Caki2 (cell line): ENCODE data around the gene CTNS. TPM values are rescaled to one million over a fixed set of nuclear protein-coding genes. Genes with fewer than 3 reads are reported as not detected.
A peak's percentile ranks its signal among the peaks of the same experiment; 100 is the strongest.

Experiments used
- DNase-seq: peaks from one replicate; pipeline ENCODE4 v3.0.0-alpha.2; 2015; ENCODE audit warnings: low read depth
- in situ Hi-C: cut with HindIII; loops from 2 replicates; pipeline ENCODE4 v1.10.0; 2016; ENCODE audit warnings: low sequenced_read_pairs, low pct_unique_long_range_greater_than_20kb, mixed read lengths
- total RNA-seq: library from RNA; depleted of rRNA; stranded (reverse); fragments of >200 nt; shearing (Covaris generic); gene quantifications from 2 replicates; pipeline ENCODE4 v1.2.3, GENCODE V29; 2014; ENCODE audit warnings: low replicate concordance

CTNS gene
- total RNA-seq, 1 experiment from 2014 or later, result 7.1 TPM

GRCh38 chr17:3655766-3656165 lies 19.2 kb downstream of the CTNS start:
- no peak for DNase-seq
- in situ Hi-C loops, result no loop called here

- in situ Hi-C loops, result no loop called here
- no peak for DNase-seq
Observed at GRCh38 chr17:3656353-3656752, 19.8 kb downstream of the CTNS start.

DNA sequence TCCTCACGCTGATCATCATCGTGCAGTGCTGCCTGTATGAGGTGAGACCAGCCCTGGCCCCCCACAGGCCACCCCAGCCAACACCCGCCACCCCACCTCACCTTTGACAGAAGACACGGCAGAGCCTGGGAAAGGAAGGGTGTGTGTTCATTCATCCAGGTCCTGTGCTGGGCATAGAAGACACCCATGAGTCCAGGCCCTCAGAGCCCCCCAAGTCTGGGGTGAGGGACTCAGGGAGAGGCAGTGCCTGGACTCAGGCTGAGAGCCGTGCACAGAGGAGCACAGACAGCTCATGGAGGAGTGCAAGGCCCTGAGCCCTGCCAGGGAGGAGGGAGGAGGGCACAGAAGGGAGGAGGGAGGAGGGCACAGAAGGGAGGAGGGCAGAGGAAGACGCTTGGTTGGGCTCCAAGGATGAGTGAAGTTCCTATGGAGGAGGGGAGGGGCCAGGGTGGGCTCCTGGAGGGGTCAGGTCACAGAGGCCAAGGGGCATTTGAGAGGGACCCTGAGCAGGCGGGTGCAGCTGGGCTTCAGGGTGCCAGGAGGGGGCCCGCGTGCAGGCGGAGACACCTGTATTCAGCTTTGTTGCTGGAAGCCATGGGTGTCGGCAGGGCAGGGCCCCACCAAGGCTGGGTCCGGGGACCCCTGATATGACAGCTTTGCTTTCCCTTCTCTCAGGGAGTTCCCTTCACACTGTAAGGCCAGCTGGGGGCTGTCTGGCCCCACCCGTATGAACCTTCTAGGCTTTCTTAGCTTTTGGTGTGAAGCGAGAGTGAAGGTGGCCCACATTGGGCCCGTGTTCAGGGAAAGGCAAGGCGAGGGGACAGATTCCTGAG lies 20.4 kb downstream of the CTNS start:
- DNase-seq, result no peak
- in situ Hi-C loops, result no loop called here

DNA sequence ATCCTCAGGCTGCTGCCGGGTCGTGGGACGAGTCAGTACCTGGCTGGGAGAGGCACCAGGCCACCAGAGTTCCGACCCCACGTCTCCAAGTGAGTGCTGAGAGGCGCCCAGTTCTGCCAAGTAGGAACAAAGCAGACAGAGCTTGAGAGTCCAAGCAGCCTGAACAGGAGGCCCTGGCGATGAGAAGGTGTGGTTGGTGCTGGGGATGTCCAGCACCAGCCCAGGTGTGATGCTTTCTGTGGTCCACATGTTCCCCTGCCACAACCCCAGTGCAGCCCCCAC lies 21.0 kb downstream of the CTNS start:
- in situ Hi-C loops, result no loop called here
- no peak for DNase-seq

DNA sequence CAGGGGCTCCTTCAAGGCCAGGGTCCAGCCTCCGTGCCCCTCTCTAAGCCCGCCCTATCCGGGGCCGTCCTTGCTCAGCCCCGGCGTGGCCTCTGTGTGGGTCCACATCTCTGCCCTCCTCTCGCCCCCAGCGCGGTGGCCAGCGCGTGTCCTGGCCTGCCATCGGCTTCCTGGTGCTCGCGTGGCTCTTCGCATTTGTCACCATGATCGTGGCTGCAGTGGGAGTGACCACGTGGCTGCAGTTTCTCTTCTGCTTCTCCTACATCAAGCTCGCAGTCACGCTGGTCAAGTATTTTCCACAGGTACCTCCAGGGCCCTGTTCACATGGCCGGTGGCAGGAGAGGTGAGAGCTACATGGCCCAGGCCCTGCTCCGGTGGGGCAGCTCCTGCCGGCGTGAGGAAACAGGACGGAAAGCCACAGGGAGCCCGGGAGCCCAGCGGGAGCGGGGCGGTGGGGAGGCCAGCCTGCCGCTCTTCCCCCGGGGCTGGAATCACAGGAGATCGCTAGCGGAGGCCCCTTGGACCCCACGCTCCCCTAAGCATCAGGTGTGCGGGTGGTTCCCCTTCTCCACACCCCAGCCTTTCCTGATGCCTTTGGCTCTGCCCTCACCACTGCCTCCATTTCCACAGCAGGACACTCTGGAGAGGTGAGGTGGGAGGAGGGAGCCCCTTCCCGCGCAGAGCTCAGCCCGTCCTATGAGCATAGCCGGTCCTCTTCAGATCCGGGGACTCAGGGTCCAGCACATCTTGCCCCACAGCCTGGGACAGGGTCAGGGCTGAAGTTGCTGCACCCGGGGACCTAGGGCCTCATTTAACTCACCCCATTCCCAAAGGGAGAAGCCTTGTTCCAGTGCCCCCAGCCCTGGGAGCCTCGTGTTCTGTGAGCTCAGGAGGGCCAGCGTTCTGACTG lies 21.6 kb downstream of the CTNS start:
- DNase-seq, result no peak
- in situ Hi-C loops, result no loop called here

GRCh38 chr17:3658784-3659449 lies 22.4 kb downstream of the CTNS start:
- in situ Hi-C loops, result no loop called here
- no peak for DNase-seq

GRCh38 chr17:3659541-3660111 lies 23.1 kb downstream of the CTNS start:
- peak; percentile 45 for DNase-seq
- in situ Hi-C loops, result no loop called here

DNA sequence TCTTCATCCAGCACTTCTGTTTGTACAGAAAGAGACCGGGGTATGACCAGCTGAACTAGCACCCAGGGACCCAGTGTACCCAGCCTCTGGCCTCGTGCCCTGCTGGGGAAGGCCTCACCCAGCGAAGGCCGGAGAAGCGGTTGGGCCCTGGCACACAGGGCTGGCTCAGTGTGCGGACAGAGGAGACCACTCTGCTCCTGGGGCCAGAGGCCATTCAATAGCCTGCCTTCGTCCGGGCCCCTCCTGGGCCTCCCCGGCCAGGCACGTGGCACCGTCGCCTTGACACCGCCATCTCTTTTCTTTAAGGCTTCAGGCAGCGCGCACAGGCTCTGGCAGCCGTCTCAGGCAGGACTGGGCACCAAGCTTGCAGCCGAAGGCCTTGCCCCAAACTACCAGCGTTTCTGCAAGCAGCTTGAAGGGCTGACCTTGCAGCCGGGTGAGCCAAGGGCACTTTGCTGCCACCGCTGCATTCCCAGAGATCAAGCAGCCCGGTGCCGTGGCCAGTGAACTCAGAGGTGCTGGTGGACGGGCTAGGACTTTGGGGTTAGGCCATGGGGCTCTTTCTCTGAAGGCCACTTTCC lies 23.8 kb downstream of the CTNS start:
- DNase-seq, result no peak
- in situ Hi-C loops, result no loop called here

DNA sequence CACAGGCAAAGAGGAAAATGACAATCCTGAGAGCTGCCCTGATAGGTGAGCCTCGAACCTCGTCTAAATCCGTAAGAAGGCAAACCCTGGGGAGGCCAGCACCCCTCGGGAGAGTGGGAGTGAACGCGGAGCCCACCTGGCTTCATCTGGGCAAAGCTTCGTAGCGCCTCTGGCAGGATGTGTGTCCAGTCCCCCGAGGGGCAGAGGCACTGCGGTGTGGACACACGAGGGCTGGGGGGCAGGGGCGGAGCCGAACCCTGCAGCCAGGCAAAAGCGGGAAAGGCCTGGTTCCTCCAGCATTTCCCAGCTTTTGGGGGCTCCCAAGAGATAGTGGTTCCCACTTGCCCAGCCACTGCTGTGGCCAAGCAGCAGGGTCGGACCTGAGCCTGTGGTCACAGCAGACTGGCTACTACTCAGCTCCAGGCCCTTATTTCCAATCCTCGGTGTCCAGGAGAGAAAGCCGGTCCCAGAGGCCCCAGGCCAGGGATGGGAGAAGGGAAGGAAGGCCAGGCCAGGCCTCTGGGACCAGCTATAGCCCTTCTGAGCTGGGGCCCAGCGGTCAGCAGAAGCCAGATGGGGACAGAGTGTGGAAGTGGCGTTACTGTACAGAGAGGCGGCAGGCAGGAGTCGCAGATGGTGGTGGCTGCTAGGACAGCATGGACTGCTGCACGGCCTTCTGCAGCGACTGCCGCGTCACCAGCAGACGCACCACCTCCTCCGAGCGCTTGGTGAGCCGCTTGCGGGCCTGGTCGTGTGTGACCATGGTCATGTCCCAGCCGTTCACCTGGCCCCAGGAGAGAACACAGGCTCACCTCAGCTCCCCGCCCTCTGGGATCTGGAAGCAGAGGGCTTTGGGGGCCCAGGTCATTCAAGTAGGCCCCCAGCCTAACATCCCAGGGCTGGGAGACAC lies 26.8 kb downstream of the CTNS start:
- no peak for DNase-seq
- in situ Hi-C loops, result no loop called here

DNA sequence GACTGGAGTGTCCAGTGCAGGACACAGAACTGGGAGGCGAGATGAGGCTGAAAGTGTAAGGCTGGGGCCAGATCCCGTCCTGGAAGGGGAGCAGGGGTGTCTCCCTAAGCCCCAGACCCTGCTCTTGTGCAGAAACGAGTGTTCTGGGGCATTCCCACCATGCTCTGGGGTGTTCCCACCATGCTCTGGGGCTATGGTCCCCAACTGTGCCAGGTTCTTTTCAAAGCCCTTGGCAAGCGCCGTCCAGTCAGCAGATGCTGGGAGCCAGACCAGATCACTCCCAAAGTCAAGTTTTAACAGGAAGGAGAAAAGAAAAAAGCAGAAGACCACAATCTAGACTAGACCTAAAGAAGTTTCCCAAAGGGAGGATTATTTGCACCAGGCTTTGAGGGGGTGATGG lies 29.3 kb downstream of the CTNS start:
- in situ Hi-C loops, result no loop called here
- DNase-seq, result no peak

DNA sequence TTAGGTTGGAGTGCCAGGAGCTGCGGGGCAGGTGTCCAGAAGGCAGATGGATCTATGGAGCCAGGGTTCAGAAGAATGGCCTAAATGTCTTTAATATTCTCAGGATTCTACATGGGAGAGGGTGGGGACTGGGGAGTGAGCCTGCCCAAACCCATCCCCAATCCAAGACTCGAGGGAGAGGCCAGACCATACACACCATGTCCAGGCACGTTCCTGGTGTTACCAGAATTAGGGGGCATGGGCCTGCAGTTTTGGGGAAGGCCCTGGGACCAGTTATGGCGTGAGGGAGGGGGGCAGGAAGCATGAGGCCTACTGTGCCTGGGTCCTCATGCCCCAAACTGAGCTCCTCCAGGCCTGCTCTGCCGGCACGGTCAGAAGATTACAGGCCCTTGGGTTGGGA lies 30.0 kb downstream of the CTNS start:
- in situ Hi-C loops, result no loop called here

DNA sequence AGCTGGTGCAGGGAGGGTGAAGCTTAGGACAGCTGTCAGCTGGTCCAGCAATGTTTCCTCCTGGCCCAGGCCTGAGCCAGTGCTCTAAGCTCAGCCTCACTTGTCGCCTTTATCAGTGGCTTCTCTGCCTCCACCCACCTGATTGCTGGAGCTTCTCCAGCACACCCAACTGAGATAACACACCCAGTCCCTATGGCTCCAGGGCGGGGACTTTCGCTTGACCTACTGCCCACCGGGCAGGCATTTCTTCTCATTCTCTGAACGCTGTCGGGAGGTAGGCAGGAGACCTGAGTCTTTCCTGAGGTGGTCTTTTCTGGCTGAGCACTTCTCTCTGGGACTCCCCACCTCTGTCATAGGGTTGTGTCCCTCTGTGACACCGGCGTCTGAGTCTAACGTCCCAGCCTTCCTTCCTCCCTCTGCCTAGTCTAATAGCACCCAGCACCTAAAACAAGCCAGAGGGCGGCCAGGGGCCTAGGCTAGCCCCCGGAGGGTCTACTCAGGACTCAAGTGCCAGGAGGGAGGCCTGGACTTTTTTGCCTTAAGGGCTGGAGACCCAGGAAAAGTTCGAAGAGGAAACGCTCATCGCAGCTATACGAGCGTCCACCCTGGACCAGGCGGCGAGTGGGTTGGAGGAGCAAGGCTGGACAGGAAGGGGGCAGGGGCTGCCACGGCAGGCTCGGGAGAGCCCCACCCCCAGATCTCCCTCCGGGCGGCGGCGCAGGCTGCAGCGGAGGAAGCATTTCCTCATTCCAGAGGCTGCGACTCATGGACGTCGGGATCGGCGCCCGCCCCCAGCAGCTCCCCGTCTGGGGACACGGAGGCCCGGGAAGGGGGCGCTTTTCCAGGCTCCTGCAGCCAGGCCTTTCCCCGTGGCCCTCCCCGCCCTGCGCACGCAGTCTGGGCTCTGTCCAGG lies 31.1 kb downstream of the CTNS start:
- peak; percentile 83 for DNase-seq
- in situ Hi-C loops, result no loop called here

More for the DNA sequence above, 30.0 kb downstream of the CTNS start:
- DNase-seq, result no peak

DNA sequence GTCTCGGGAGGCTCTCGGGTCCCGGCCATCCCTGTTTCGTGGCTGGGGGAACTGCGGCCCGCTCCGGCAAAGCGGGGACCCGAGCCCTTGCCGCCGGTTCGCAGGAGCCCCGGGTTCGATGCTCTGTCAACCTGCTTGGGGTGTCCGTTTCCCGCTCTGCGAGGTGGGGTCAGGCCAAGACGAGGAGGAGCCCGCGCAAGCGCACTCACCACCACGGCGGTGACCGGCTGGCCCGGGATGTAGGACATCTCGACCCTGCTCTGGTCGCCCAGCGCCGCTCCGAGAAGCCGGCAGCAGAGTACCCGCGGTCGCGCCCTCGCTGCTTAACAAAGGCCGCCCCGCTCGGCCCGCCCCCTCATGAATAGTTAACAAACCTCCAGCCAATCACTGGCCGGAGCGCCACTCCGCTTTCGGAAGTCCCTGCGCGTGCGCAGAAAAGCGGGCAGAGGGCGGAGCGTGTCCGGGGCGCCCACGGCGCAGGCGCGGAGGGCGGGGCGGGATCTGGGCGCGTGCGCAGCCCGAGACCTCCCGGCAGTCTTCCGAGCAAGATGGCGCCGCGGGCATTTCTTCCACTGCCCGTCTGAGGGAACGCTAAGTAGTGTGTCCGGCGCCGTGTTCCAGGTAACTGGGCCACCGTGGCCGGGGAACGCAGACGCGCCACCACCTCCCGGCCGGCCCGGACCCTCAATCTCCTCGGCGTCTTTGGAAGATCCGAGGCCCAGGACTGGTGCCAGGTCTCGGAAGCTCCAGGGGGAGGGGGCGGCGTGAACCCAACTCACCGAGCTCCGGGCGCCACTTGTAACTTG lies 31.9 kb downstream of the CTNS start, which contains the start of the genes EMC6 and TAX1BP3:
TSS of gene EMC6 (plus strand) at position 534 of the 806 bp plus-strand sequence. CDS start 335 bp downstream, outside the sequence.
TSS of gene TAX1BP3 (minus strand) at position 300 of the 806 bp plus-strand sequence. CDS start at position 248, 52 bp downstream.
- peak; percentile 96 for DNase-seq
- in situ Hi-C loops, result no loop called here

- no peak for DNase-seq
- in situ Hi-C loops, result no loop called here
Observed at GRCh38 chr17:3669085-3669347, 32.5 kb downstream of the CTNS start.

- no peak for DNase-seq
- in situ Hi-C loops, result no loop called here
Observed at GRCh38 chr17:3669548-3669947, 33.0 kb downstream of the CTNS start.

DNA sequence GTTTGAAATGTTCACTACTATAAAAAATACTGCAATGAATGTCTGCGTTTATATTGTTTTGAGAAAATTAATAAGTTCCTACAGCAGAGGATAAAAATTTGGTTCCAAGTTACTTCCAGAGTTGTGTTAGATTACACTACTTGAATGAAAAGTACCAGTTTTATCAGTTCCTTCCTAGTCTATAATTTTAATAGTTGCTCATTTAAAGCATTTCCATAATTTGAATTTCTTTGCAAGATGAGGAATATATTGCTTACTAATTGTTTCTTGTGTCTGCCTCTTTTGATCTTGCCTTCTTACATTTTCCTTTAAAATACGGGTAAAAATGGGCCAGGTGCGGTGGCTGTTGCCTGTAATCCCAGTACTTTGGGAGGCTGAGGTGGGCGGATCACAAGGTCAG lies 36.0 kb downstream of the CTNS start:
- in situ Hi-C loops, result no loop called here
- no peak for DNase-seq
